ENCODE data around the gene ZNF93. TPM values are rescaled to one million over a fixed set of nuclear protein-coding genes. Genes with fewer than 3 reads are reported as not detected.
"Not testable (repeated sequence)": the region's sequence is repeated elsewhere in the genome, so short reads cannot be mapped to it uniquely, and the experiment has no call there.

Gene ZNF93
- total RNA-seq: 1 to 10 TPM; 3.4 to 4.7 (median 4.0) TPM

- WGBS, 2 donors: 1% methylated on average over 27 to 34 of the region's 35 CpGs
- H3K4me3 ChIP-seq (ENCODE audit: low read depth, poor library complexity, severe bottlenecking): peak within 1 kb of the TSS; percentile 68
- peak; percentile 97 to 98 for DNase-seq (ENCODE audit: low spot score in 2 of 2)
- TF ChIP-seq CTCF (IDR thresholded peaks at IDR 0.05) (no peak), POLR2A (IDR thresholded peaks at IDR 0.05) (no peak)
- intact Hi-C loops (cut with DNase I; ENCODE audit: low total_unique reads): no loop called here
Observed at GRCh38 chr19:19900729-19901444, at the start of gene ZNF93. ZNF93 (plus strand) TSS chr19:19900946; CDS start chr19:19901089, 143 bp downstream.

- intact Hi-C loops (cut with DNase I; ENCODE audit: low total_unique reads): not testable (repeated sequence)
Observed at GRCh38 chr19:19851740-19852139, 49.0 kb upstream of the ZNF93 start.

GRCh38 chr19:19858751-19859150 is 42.0 kb upstream of the ZNF93 start:
- intact Hi-C loops (cut with DNase I; ENCODE audit: low total_unique reads): no loop called here
- no peak for DNase-seq (ENCODE audit: low spot score in 2 of 2)
- 88 to 96% methylated on average over 2 of the region's 2 CpGs for WGBS, 2 donors
- no peak overlapping the region for H3K4me3 ChIP-seq (ENCODE audit: low read depth, poor library complexity, severe bottlenecking)
- TF ChIP-seq CTCF (IDR thresholded peaks at IDR 0.05) (no peak), POLR2A (IDR thresholded peaks at IDR 0.05) (no peak)

More at GRCh38 chr19:19851740-19852139, 49.0 kb upstream of the ZNF93 start:
- not testable (repeated sequence) for DNase-seq (ENCODE audit: low spot score in 2 of 2); H3K4me3 ChIP-seq (ENCODE audit: low read depth, poor library complexity, severe bottlenecking)
- WGBS, 2 donors: 82 to 94% methylated on average over 2 of the region's 2 CpGs

GRCh38 chr19:19860756-19861390 is 39.9 kb upstream of the ZNF93 start:
- no peak overlapping the region for H3K4me3 ChIP-seq (ENCODE audit: low read depth, poor library complexity, severe bottlenecking)
- intact Hi-C loops (cut with DNase I; ENCODE audit: low total_unique reads): no loop called here
- DNase-seq (ENCODE audit: low spot score in 2 of 2): no peak
- WGBS, 2 donors: 14 to 15% methylated on average over 25 to 29 of the region's 29 CpGs
- TF ChIP-seq POLR2A (IDR thresholded peaks at IDR 0.05) (no peak), CTCF (IDR thresholded peaks at IDR 0.05) (no peak)

- TF ChIP-seq POLR2A (IDR thresholded peaks at IDR 0.05) (peak in 1 of 2 donors; percentile 40), CTCF (IDR thresholded peaks at IDR 0.05) (no peak)
- peak; percentile 97 to 100 for DNase-seq (ENCODE audit: low spot score in 2 of 2)
- intact Hi-C loops (cut with DNase I; ENCODE audit: low total_unique reads): no loop called here
- 1% methylated on average over 36 to 40 of the region's 43 CpGs for WGBS, 2 donors
- H3K4me3 ChIP-seq (ENCODE audit: low read depth, poor library complexity, severe bottlenecking): peak within 1 kb of the TSS; percentile 57
Observed at GRCh38 chr19:19865750-19866610, 34.8 kb upstream of the ZNF93 start, which contains the start of gene ZNF253. ZNF253 (plus strand) TSS chr19:19865882; CDS start chr19:19865997, 115 bp downstream.

Measured in lower leg skin (tissue), 4 donors.